Measurements from ENCODE around the gene NTSR2.

DNA sequence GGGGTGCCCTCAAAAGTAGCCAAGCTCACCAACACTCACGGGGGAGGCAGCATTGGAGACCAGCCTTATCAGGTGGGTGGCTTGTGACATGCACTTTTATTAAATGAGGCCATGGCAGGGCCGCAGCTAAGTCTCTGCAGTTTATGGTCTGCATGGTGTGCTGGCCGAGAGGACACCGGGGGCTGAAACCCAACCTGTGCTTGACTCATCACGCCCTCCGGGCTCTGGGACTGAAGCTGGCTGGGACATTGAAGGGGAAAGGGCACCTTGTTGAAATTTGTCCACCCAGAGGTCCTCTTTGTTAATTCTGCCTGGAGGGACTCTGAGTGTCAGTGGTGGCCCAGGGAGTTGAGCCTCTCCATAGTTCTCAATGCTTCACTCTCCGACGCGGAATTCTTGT lies 17.7 kb upstream of the NTSR2 start:
- TF ChIP-seq, protein P1, sequence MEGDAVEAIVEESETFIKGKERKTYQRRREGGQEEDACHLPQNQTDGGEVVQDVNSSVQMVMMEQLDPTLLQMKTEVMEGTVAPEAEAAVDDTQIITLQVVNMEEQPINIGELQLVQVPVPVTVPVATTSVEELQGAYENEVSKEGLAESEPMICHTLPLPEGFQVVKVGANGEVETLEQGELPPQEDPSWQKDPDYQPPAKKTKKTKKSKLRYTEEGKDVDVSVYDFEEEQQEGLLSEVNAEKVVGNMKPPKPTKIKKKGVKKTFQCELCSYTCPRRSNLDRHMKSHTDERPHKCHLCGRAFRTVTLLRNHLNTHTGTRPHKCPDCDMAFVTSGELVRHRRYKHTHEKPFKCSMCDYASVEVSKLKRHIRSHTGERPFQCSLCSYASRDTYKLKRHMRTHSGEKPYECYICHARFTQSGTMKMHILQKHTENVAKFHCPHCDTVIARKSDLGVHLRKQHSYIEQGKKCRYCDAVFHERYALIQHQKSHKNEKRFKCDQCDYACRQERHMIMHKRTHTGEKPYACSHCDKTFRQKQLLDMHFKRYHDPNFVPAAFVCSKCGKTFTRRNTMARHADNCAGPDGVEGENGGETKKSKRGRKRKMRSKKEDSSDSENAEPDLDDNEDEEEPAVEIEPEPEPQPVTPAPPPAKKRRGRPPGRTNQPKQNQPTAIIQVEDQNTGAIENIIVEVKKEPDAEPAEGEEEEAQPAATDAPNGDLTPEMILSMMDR (IDR thresholded peaks at IDR 0.05), result no peak
- no peak for TF ChIP-seq POLR2A (IDR thresholded peaks at IDR 0.05)
